ENCODE measurements around the gene SLC12A3. TPM values are rescaled to one million over a fixed set of nuclear protein-coding genes. Genes with fewer than 3 reads are reported as not detected.

Gene SLC12A3
- total and polyA plus RNA-seq, 2 of the 8 experiments (the other 6 are each of a cell fraction or from before 2014, with no cell fraction given) = not detected

DNA sequence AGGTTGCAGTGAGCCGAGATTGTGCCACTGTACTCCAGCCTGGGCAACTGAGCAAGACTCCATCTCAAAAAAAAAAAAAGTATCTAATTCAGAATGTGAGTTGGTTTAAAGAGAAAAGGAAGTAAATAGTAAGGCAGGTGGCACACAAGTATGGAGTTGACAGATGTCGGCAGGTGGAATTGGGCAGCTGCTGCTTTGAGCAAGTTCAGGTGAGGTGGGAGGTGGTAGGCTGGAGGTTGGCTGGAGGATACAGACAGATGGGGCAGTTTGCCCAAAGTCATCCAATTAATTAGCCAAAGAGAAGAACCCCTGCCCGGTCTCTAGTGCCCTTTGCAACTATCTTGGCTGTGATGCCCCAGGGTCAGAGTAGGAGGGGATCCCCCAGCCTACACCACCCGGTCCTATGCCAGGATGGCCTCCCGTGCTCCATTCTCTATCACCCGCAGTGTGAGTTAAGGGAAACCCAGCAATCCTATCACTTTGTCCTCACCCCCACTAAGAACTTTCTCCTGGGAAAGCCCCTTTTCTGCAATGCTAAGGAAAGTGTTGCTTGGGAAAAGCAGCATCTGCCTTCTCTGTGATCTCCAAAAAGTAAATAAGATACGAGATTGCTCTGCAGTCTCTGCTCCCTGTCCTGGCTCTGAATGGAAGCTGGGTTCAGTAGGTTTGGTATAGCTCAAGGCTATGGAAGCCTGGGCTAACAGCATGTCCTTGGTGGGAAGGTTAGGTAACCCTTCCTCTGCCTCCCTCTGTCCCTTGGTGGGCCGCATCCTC is 32.2 kb downstream of the SLC12A3 start:
- H3K4me1 ChIP-seq (replicated peaks in 1 of 4; ENCODE audit: control insufficient read depth in 3 of 4, insufficient read depth in 4 of 4, low read length in 3 of 4) = no peaks in the 10 kb centered on the region
- no peaks in the 10 kb centered on the region for H4K20me1 ChIP-seq (replicated peaks in 1 of 2; ENCODE audit: control insufficient read depth in 1 of 2, insufficient read depth in 2 of 2, low read length in 2 of 2)
- H2AK5ac ChIP-seq (ENCODE audit: low read depth, low read length) = no peak overlapping the region
- H2BK12ac ChIP-seq (ENCODE audit: low read depth, low read length) = no peak overlapping the region
- no peak overlapping the region for H4K5ac ChIP-seq (ENCODE audit: insufficient read length, low read depth, low read length)
- no peak overlapping the region for H3K14ac ChIP-seq (ENCODE audit: insufficient read length)
- CTCF ChIA-PET (ENCODE audit: partially characterized antibody) = interaction anchor here (1.1 kb wide), 1 partner anchor 30 kb away, joined by 3 read pairs; no protein-coding TSS in a partner anchor
- no peak for FAIRE-seq
- no peaks in the 10 kb centered on the region for H3K79me2 ChIP-seq (ENCODE audit: control insufficient read depth in 1 of 2, insufficient read depth in 2 of 2, low read length in 2 of 2)
- H3K4me2 ChIP-seq (ENCODE audit: insufficient read depth in 1 of 2, low read depth in 2 of 2, low read length in 2 of 2) = no peak overlapping the region
- no peak overlapping the region for H4K91ac ChIP-seq (replicated peaks; ENCODE audit: insufficient read length, low read length)
- POLR2A ChIA-PET (ENCODE audit: partially characterized antibody) = interaction anchor here (0.6 kb wide), 1 partner anchor 1432 kb away, joined by 4 read pairs; no protein-coding TSS in a partner anchor
- H3K18ac ChIP-seq (ENCODE audit: extremely low read depth, low read length) = no peak overlapping the region
- 90% methylated on average over 8 of the region's 8 CpGs; no CpG with 5 or more reads in 1 of the 2 experiments for WGBS, 2 experiments (ENCODE audit: extremely low coverage in 1 of 2, insufficient coverage in 1 of 2, insufficient read length in 1 of 2, insufficient replicate concordance in 2 of 2, low coverage in 1 of 2, low lambda C conversion rate in 2 of 2, missing lambda C conversion rate in 1 of 2)
- H3K79me1 ChIP-seq (ENCODE audit: low read depth, low read length) = no peaks in the 10 kb centered on the region
- H4K8ac ChIP-seq (ENCODE audit: extremely low read depth, insufficient read depth, low read length) = no peak overlapping the region
- H2BK120ac ChIP-seq (replicated peaks; ENCODE audit: low read depth, low read length) = no peak overlapping the region
- no peak overlapping the region for H3K4me3 ChIP-seq (ENCODE audit: extremely low read depth in 1 of 4, insufficient read depth in 2 of 4, low read depth in 3 of 4, low read length in 4 of 4)
- H2AFZ ChIP-seq (ENCODE audit: low read length) = no peak overlapping the region
- no peaks in the 10 kb centered on the region for H3K36me3 ChIP-seq (ENCODE audit: control insufficient read depth in 2 of 4, insufficient read depth in 4 of 4, low read length in 3 of 4)
- no peak overlapping the region for H3K4ac ChIP-seq (replicated peaks; ENCODE audit: insufficient read length, low read depth, low read length)
- H2BK20ac ChIP-seq (ENCODE audit: low read length) = no peak overlapping the region
- H3K23ac ChIP-seq (ENCODE audit: insufficient read length) = no peak overlapping the region
- no peaks in the 10 kb centered on the region for H3K9me3 ChIP-seq (ENCODE audit: insufficient read depth in 2 of 2, low read depth in 1 of 2, low read length in 1 of 2)
- H3K27ac ChIP-seq (ENCODE audit: low read depth, low read length) = no peak overlapping the region
- H3K9ac ChIP-seq (replicated peaks in 1 of 4; ENCODE audit: extremely low read depth in 1 of 4, low read depth in 3 of 4, low read length in 3 of 4) = no peak overlapping the region
- H3K56ac ChIP-seq (replicated peaks; ENCODE audit: insufficient read length, low read depth, low read length) = no peak overlapping the region
- H2BK5ac ChIP-seq (ENCODE audit: low read depth, low read length) = no peak overlapping the region
- TF ChIP-seq ZNF274 (IDR thresholded peaks at IDR 0.05; ENCODE audit: borderline replicate concordance, extremely low read depth, low read length) (no peak), TBP (IDR thresholded peaks at IDR 0.05; ENCODE audit: low read depth, low read length) (no peak), TAF7 (optimal IDR thresholded peaks at IDR 0.05; ENCODE audit: borderline replicate concordance, low read depth, low read length) (no peak), PHF8 (conservative IDR thresholded peaks at IDR 0.05; ENCODE audit: low read depth, low read length) (no peak), CREB1 (IDR thresholded peaks at IDR 0.05) (no peak), SUZ12 (IDR thresholded peaks at IDR 0.05; ENCODE audit: low read length) (no peak), CTBP2 (IDR thresholded peaks at IDR 0.05; ENCODE audit: borderline replicate concordance, insufficient read depth, insufficient read length, low read length) (no peak), SAP30 (IDR thresholded peaks at IDR 0.05; ENCODE audit: insufficient read depth, insufficient replicate concordance, low read length) (no peak), EZH2 (IDR thresholded peaks at IDR 0.05; ENCODE audit: low read depth, low read length, severe bottlenecking) (no peak), KDM1A (IDR thresholded peaks at IDR 0.05; ENCODE audit: borderline replicate concordance, low read length) (no peak), SP1 (IDR thresholded peaks at IDR 0.05; ENCODE audit: low read depth, low read length) (no peak), CBX8 (IDR thresholded peaks at IDR 0.05; ENCODE audit: borderline replicate concordance, low read depth, low read length) (no peak), FOSL1 (IDR thresholded peaks at IDR 0.05; ENCODE audit: insufficient read depth, low read depth, low read length) (no peak)
- no peaks in the 10 kb centered on the region for H3K27me3 ChIP-seq (replicated peaks in 1 of 4; ENCODE audit: control insufficient read depth in 3 of 4, extremely low read depth in 1 of 4, insufficient read depth in 3 of 4, low read length in 3 of 4)
- H3K23me2 ChIP-seq (ENCODE audit: low read depth, low read length) = no peaks in the 10 kb centered on the region
- no peak overlapping the region for H2BK15ac ChIP-seq (ENCODE audit: low read length)
- DNase-seq (ENCODE audit: low read depth in 1 of 2, low spot score in 2 of 2) = no peak

Data from H1 (cell line).